ENCODE data around the gene TSEN2. TPM values are rescaled to one million over a fixed set of nuclear protein-coding genes. Genes with fewer than 3 reads are reported as not detected.

Gene TSEN2
- total RNA-seq, 4 donors from 2014 or later, result 13.6 to 26.1 (median 15.3) TPM

GRCh38 chr3:12578742-12579141, 94.5 kb downstream of the TSEN2 start:
- Histone ChIP-seq H3K27me3 (no peaks in the 10 kb centered on the region), H3K27ac (no peak overlapping the region), H3K4me3 (no peak overlapping the region), H3K9me3 (no peaks in the 10 kb centered on the region), H3K36me3 (peaks cover 96% of the 10 kb centered on the region), H3K4me1 (no peaks in the 10 kb centered on the region)
- WGBS, result 82% methylated on average over 2 of the region's 2 CpGs
- DNase-seq (ENCODE audit: low spot score in 2 of 2), result no peak
- TF ChIP-seq POLR2AphosphoS5 (IDR thresholded peaks at IDR 0.05), result no peak
- no peak for TF ChIP-seq POLR2A (IDR thresholded peaks at IDR 0.05)
- TF ChIP-seq CTCF (IDR thresholded peaks at IDR 0.05), result no peak
- no peak for TF ChIP-seq EP300 (IDR thresholded peaks at IDR 0.05)

- H3K9me3 ChIP-seq, result no peaks in the 10 kb centered on the region
- H3K4me3 ChIP-seq, result no peak overlapping the region
- WGBS, result 88% methylated on average over 3 of the region's 3 CpGs
- peaks cover 96% of the 10 kb centered on the region for H3K36me3 ChIP-seq
- H3K4me1 ChIP-seq, result no peaks in the 10 kb centered on the region
- DNase-seq (ENCODE audit: low spot score in 2 of 2), result no peak
- TF ChIP-seq CTCF (IDR thresholded peaks at IDR 0.05), result no peak
- TF ChIP-seq POLR2A (IDR thresholded peaks at IDR 0.05), result no peak
- TF ChIP-seq EP300 (IDR thresholded peaks at IDR 0.05), result no peak
- TF ChIP-seq POLR2AphosphoS5 (IDR thresholded peaks at IDR 0.05), result no peak
- H3K27me3 ChIP-seq, result no peaks in the 10 kb centered on the region
- no peak overlapping the region for H3K27ac ChIP-seq
Observed at GRCh38 chr3:12579456-12579855, 95.2 kb downstream of the TSEN2 start.

GRCh38 chr3:12579905-12580304, 95.6 kb downstream of the TSEN2 start:
- DNase-seq (ENCODE audit: low spot score in 2 of 2), result no peak
- H3K36me3 ChIP-seq, result peaks cover 96% of the 10 kb centered on the region

GRCh38 chr3:12582730-12583129, 98.5 kb downstream of the TSEN2 start:
- 75% methylated on average over 4 of the region's 4 CpGs for WGBS
- Histone ChIP-seq H3K4me3 (no peak overlapping the region), H3K36me3 (peaks cover 92% of the 10 kb centered on the region), H3K27ac (no peak overlapping the region), H3K9me3 (no peaks in the 10 kb centered on the region), H3K4me1 (peaks cover 5% of the 10 kb centered on the region), H3K27me3 (no peaks in the 10 kb centered on the region)
- no peak for DNase-seq (ENCODE audit: low spot score in 2 of 2)
- TF ChIP-seq POLR2A (IDR thresholded peaks at IDR 0.05), result no peak
- no peak for TF ChIP-seq EP300 (IDR thresholded peaks at IDR 0.05)
- no peak for TF ChIP-seq POLR2AphosphoS5 (IDR thresholded peaks at IDR 0.05)
- no peak for TF ChIP-seq CTCF (IDR thresholded peaks at IDR 0.05)

More at GRCh38 chr3:12579905-12580304, 95.6 kb downstream of the TSEN2 start:
- Histone ChIP-seq H3K27me3 (no peaks in the 10 kb centered on the region), H3K4me1 (no peaks in the 10 kb centered on the region), H3K9me3 (no peaks in the 10 kb centered on the region), H3K4me3 (no peak overlapping the region), H3K27ac (no peak overlapping the region)
- no peak for TF ChIP-seq CTCF (IDR thresholded peaks at IDR 0.05)
- TF ChIP-seq POLR2AphosphoS5 (IDR thresholded peaks at IDR 0.05), result no peak
- TF ChIP-seq POLR2A (IDR thresholded peaks at IDR 0.05), result no peak
- no peak for TF ChIP-seq EP300 (IDR thresholded peaks at IDR 0.05)
- WGBS, result 61% methylated on average over 3 of the region's 3 CpGs

Other genes starting within 250 kb of the TSEN2 start
- 10 to 100 TPM in 3 of 4 donors, 1 to 10 TPM in 1; 9.7 to 17.8 (median 11.7) TPM for gene PPARG, start 195.4 kb upstream of the TSEN2 start, total RNA-seq
- gene MKRN2OS, start 61.0 kb downstream of the TSEN2 start, total RNA-seq, result 1 to 10 TPM in 3 of 4 donors, under 1 TPM in 1; 0.91 to 2.0 (median 1.6) TPM
- gene MKRN2, start 72.6 kb downstream of the TSEN2 start, total RNA-seq, result 10 to 100 TPM; 23.4 to 26.6 (median 24.6) TPM
- gene RAF1, start 179.6 kb downstream of the TSEN2 start, total RNA-seq, result 100 to 1,000 TPM in 3 of 4 donors, 10 to 100 TPM in 1; 96.3 to 155 (median 123) TPM

Data from suprapubic skin (tissue), 4 donors.